Astrocyte (in vitro differentiated cells and primary cell): ENCODE results near the gene KIAA0232. TPM values are rescaled to one million over a fixed set of nuclear protein-coding genes. Genes with fewer than 3 reads are reported as not detected.

Experiments
- DNase-seq: peaks from one replicate; pipeline ENCODE4 v3.0.0-alpha.2; 2010; ENCODE audit warnings: low read depth
- FAIRE-seq: peaks from 2 replicates; lab custom pipeline; 2011; peaks lifted over from hg19 to GRCh38; lab: Jason Lieb, UNC
- H2AFZ ChIP-seq: 2 replicates; pipeline ENCODE4 v1.6.0; 2012; ENCODE audit warnings: low read depth, low read length, inconsistent platforms
- H3K27ac ChIP-seq: 2 replicates; pipeline ENCODE4 v1.5.1; 2011; ENCODE audit warnings: low read depth, low read length, inconsistent platforms
- H3K27me3 ChIP-seq: 2 replicates; pipeline ENCODE4 v1.6.0; 2011; ENCODE audit warnings: low read length, inconsistent platforms; ENCODE audit not compliant: insufficient read depth
- H3K36me3 ChIP-seq: 2 replicates; pipeline ENCODE4 v1.5.1; 2011; ENCODE audit warnings: low read length, inconsistent platforms; ENCODE audit not compliant: insufficient read depth
- H3K4me1 ChIP-seq: 2 replicates; pipeline ENCODE4 v1.5.1; 2011; ENCODE audit warnings: low read length, inconsistent platforms; ENCODE audit not compliant: insufficient read depth
- H3K4me2 ChIP-seq: 2 replicates; pipeline ENCODE4 v1.6.0; 2012; ENCODE audit warnings: low read length, inconsistent platforms
- H3K4me3 ChIP-seq: 2 replicates; pipeline ENCODE4 v1.5.1; 2011; ENCODE audit warnings: low read depth, mild to moderate bottlenecking, low read length, inconsistent platforms; ENCODE audit not compliant: insufficient read depth
- H3K79me2 ChIP-seq: 2 replicates; pipeline ENCODE4 v1.6.0; 2012; ENCODE audit warnings: mild to moderate bottlenecking, low read length, inconsistent platforms; ENCODE audit not compliant: insufficient read depth
- H3K9ac ChIP-seq: 2 replicates; pipeline ENCODE4 v1.6.0; 2012; ENCODE audit warnings: mild to moderate bottlenecking, low read length, inconsistent platforms
- H3K9me3 ChIP-seq: 2 replicates; pipeline ENCODE4 v1.5.1; 2012; ENCODE audit warnings: low read depth, mild to moderate bottlenecking, low read length, inconsistent platforms; ENCODE audit not compliant: insufficient read depth
- H4K20me1 ChIP-seq: 2 replicates; pipeline ENCODE4 v1.6.0; 2012; ENCODE audit warnings: low read length, inconsistent platforms; ENCODE audit not compliant: insufficient read depth
- H3K27ac Mint-ChIP-seq: one replicate; pipeline ENCODE4 v1.8.0; 2021; ENCODE audit warnings: mild to moderate bottlenecking, mixed read lengths; ENCODE audit not compliant: unreplicated experiment
- H3K27me3 Mint-ChIP-seq: one replicate; pipeline ENCODE4 v1.8.0; 2021; ENCODE audit warnings: low read depth, mixed read lengths; ENCODE audit not compliant: unreplicated experiment
- H3K36me3 Mint-ChIP-seq: one replicate; pipeline ENCODE4 v1.8.0; 2021; ENCODE audit warnings: low read depth, mixed read lengths; ENCODE audit not compliant: unreplicated experiment
- H3K4me1 Mint-ChIP-seq: one replicate; pipeline ENCODE4 v1.8.0; 2021; ENCODE audit warnings: low read depth, mixed read lengths; ENCODE audit not compliant: unreplicated experiment
- H3K4me3 Mint-ChIP-seq: one replicate; pipeline ENCODE4 v1.8.0; 2021; ENCODE audit warnings: mild to moderate bottlenecking, moderate library complexity, mixed read lengths; ENCODE audit not compliant: unreplicated experiment
- H3K9me3 Mint-ChIP-seq: one replicate; pipeline ENCODE4 v1.8.0; 2021; ENCODE audit warnings: mild to moderate bottlenecking, mixed read lengths; ENCODE audit not compliant: unreplicated experiment
- CTCF ChIP-seq: IDR thresholded peaks from 2 replicates; pipeline ENCODE4 v1.5.1; 2011; ENCODE audit warnings: low read depth, mild to moderate bottlenecking, inconsistent platforms, low read length, moderate library complexity; ENCODE audit not compliant: insufficient read depth
- EZH2 ChIP-seq: IDR thresholded peaks from 2 replicates; pipeline ENCODE4 v1.6.1; 2012; ENCODE audit warnings: mild to moderate bottlenecking, low read length, inconsistent platforms; ENCODE audit not compliant: insufficient read depth
- total RNA-seq: library from RNA; stranded (reverse); gene quantifications from 2 replicates; pipeline ENCODE4 v1.2.1, GENCODE V29; 2021

The KIAA0232 gene
- total RNA-seq, 1 donor from 2014 or later, result 27.6 TPM

- H3K27me3 ChIP-seq, result no peaks in the 10 kb centered on the region
- no peaks in the 10 kb centered on the region for H3K9me3 ChIP-seq
- TF ChIP-seq EZH2, result no peak
- no peak overlapping the region for H3K4me2 ChIP-seq
- peaks cover 2% of the 10 kb centered on the region for H3K27me3 Mint-ChIP-seq
- peaks cover 21% of the 10 kb centered on the region for H3K4me1 ChIP-seq
- peaks cover 29% of the 10 kb centered on the region for H3K4me1 Mint-ChIP-seq
- H3K36me3 ChIP-seq, result no peaks in the 10 kb centered on the region
- no peaks in the 10 kb centered on the region for H3K9me3 Mint-ChIP-seq
- DNase-seq, result no peak
- no peak overlapping the region for H2AFZ ChIP-seq
- no peak overlapping the region for H3K9ac ChIP-seq
- H3K36me3 Mint-ChIP-seq, result no peaks in the 10 kb centered on the region
- H3K27ac Mint-ChIP-seq, result no peak overlapping the region
- H4K20me1 ChIP-seq, result peaks cover 63% of the 10 kb centered on the region
- H3K79me2 ChIP-seq, result peaks cover 39% of the 10 kb centered on the region
- no peak overlapping the region for H3K4me3 Mint-ChIP-seq
- H3K27ac ChIP-seq, result no peak overlapping the region
- H3K4me3 ChIP-seq, result no peak overlapping the region
- FAIRE-seq, result no peak
Observed at GRCh38 chr4:6912441-6912840, 129.9 kb downstream of the KIAA0232 start.

- TF ChIP-seq EZH2 (no peak), CTCF (no peak)
- no peaks in the 10 kb centered on the region for H3K27me3 ChIP-seq
- peaks cover 26% of the 10 kb centered on the region for H3K4me1 Mint-ChIP-seq
- H3K4me3 ChIP-seq, result no peak overlapping the region
- H2AFZ ChIP-seq, result no peak overlapping the region
- FAIRE-seq (no peak), DNase-seq (no peak)
- peaks cover 39% of the 10 kb centered on the region for H3K79me2 ChIP-seq
- no peak overlapping the region for H3K4me3 Mint-ChIP-seq
- peaks cover 71% of the 10 kb centered on the region for H4K20me1 ChIP-seq
- H3K9ac ChIP-seq, result no peak overlapping the region
- H3K27me3 Mint-ChIP-seq, result peaks cover 2% of the 10 kb centered on the region
- peaks cover 21% of the 10 kb centered on the region for H3K4me1 ChIP-seq
- no peaks in the 10 kb centered on the region for H3K36me3 ChIP-seq
- no peak overlapping the region for H3K27ac ChIP-seq
- no peaks in the 10 kb centered on the region for H3K9me3 ChIP-seq
- no peaks in the 10 kb centered on the region for H3K36me3 Mint-ChIP-seq
- H3K9me3 Mint-ChIP-seq, result no peaks in the 10 kb centered on the region
- H3K27ac Mint-ChIP-seq, result no peak overlapping the region
- no peak overlapping the region for H3K4me2 ChIP-seq
Observed at GRCh38 chr4:6913350-6913905, 130.9 kb downstream of the KIAA0232 start.

- peaks cover 73% of the 10 kb centered on the region for H4K20me1 ChIP-seq
- peaks cover 20% of the 10 kb centered on the region for H3K4me1 Mint-ChIP-seq
Observed at GRCh38 chr4:6914448-6914847, 131.9 kb downstream of the KIAA0232 start.

More at GRCh38 chr4:6914448-6914847, 131.9 kb downstream of the KIAA0232 start:
- DNase-seq (no peak), FAIRE-seq (no peak)
- H3K9me3 Mint-ChIP-seq, result no peaks in the 10 kb centered on the region
- H3K36me3 Mint-ChIP-seq, result no peaks in the 10 kb centered on the region
- no peak overlapping the region for H3K27ac Mint-ChIP-seq
- no peak overlapping the region for H3K27ac ChIP-seq
- no peaks in the 10 kb centered on the region for H3K36me3 ChIP-seq
- no peak overlapping the region for H3K4me3 Mint-ChIP-seq
- H3K4me1 ChIP-seq, result peaks cover 16% of the 10 kb centered on the region
- H3K27me3 Mint-ChIP-seq, result peaks cover 2% of the 10 kb centered on the region
- H3K4me2 ChIP-seq, result no peak overlapping the region
- H3K9ac ChIP-seq, result no peak overlapping the region
- no peaks in the 10 kb centered on the region for H3K27me3 ChIP-seq
- TF ChIP-seq EZH2 (no peak), CTCF (no peak)
- H3K9me3 ChIP-seq, result no peaks in the 10 kb centered on the region
- H3K4me3 ChIP-seq, result no peak overlapping the region
- peaks cover 39% of the 10 kb centered on the region for H3K79me2 ChIP-seq
- no peak overlapping the region for H2AFZ ChIP-seq
